Activated B cell treated with CpG ODN at 0.5 μM for 24 hours (primary cell): ENCODE measurements around the gene MESP1. TPM values are rescaled to one million over a fixed set of nuclear protein-coding genes. Genes with fewer than 3 reads are reported as not detected.
A peak's percentile ranks its signal among the peaks of the same experiment; 100 is the strongest.

Source experiments
- ATAC-seq: fragments of 200-7000 bp; cut with Tn5 transposase; one replicate; pipeline ENCODE4 v1.10.0; 2021; ENCODE audit warnings: low read depth, mild to moderate bottlenecking, moderate library complexity
- CTCF ChIA-PET: fragments of 350-600 bp; sonication (Branson Sonifier 250); formaldehyde crosslinking; loops from one replicate; lab custom pipeline; 2021; ENCODE audit warnings: antibody characterized with exemption; lab: Charles Lee
- POLR2A ChIA-PET: fragments of 350-600 bp; sonication (Branson Sonifier 250); formaldehyde crosslinking; loops from one replicate; lab custom pipeline; 2021; ENCODE audit warnings: antibody characterized with exemption; lab: Charles Lee
- DNase-seq: peaks from one replicate; pipeline ENCODE4 v3.0.0; 2022
- H3K27ac Mint-ChIP-seq: one replicate; pipeline ENCODE4 v1.8.0; 2020; ENCODE audit warnings: mixed read lengths
- H3K27me3 Mint-ChIP-seq: one replicate; pipeline ENCODE4 v1.8.0; 2021; ENCODE audit warnings: mixed read lengths
- H3K36me3 Mint-ChIP-seq: one replicate; pipeline ENCODE4 v1.8.0; 2021; ENCODE audit warnings: low read depth, mixed read lengths
- H3K4me1 Mint-ChIP-seq: one replicate; pipeline ENCODE4 v1.8.0; 2021; ENCODE audit warnings: mixed read lengths
- H3K4me3 Mint-ChIP-seq: one replicate; pipeline ENCODE4 v1.8.0; 2020; ENCODE audit warnings: mild to moderate bottlenecking, mixed read lengths
- H3K9me3 Mint-ChIP-seq: one replicate; pipeline ENCODE4 v1.8.0; 2020; ENCODE audit warnings: mixed read lengths
- CTCF ChIP-seq: fragments of 200-600 bp; IDR thresholded peaks from one replicate; pipeline ENCODE4 v1.8.0; 2022; ENCODE audit warnings: antibody characterized with exemption, mild to moderate bottlenecking
- intact Hi-C: fragments of 100-400 bp; cut with micrococcal nuclease; formaldehyde crosslinking; loops from one replicate; pipeline ENCODE4 v1.15.1; 2024
- total RNA-seq: library from RNA; stranded (reverse); gene quantifications from 2 replicates; pipeline ENCODE4 v1.2.3, GENCODE V29; 2022

Gene MESP1
- total RNA-seq: 0.24 and 0.71 TPM in 2 replicates

GRCh38 chr15:89750560-89751542 is at the start of gene MESP1:
TSS of gene MESP1 (minus strand) at chr15:89751249. CDS start at chr15:89751231, 18 bp downstream.
- H3K27ac Mint-ChIP-seq: no peak within 1 kb of the TSS
- peak within 1 kb of the TSS; percentile 80 for H3K4me3 Mint-ChIP-seq
- H3K4me1 Mint-ChIP-seq: peaks cover 4% of the 10 kb centered on the region
- ATAC-seq (peak; percentile 93), DNase-seq (peak; percentile 89)
- H3K9me3 Mint-ChIP-seq: no peaks in the 10 kb centered on the region
- intact Hi-C loops: loop anchor here (1.0 to 5.0 kb wide), 3 partner anchors 11 to 351 kb away; partner anchors contain the start of genes AP3S2 and IDH2
- peaks cover 9% of the 10 kb centered on the region for H3K27me3 Mint-ChIP-seq
- POLR2A ChIA-PET: interaction anchor here (1.3 kb wide), 1 partner anchor 10 kb away, joined by 3 read pairs; no protein-coding TSS in a partner anchor
- H3K36me3 Mint-ChIP-seq: no peaks in the 10 kb centered on the region
- no peak for TF ChIP-seq CTCF
- CTCF ChIA-PET: interaction anchor here (0.6 to 3.5 kb wide), 5 partner anchors 10 to 281 kb away, joined by 3 to 13 read pairs (median 8); no protein-coding TSS in a partner anchor

- ATAC-seq (no peak), DNase-seq (no peak)
- intact Hi-C loops: no loop called here
- H3K9me3 Mint-ChIP-seq: peaks cover 2% of the 10 kb centered on the region
- no peak overlapping the region for H3K4me3 Mint-ChIP-seq
- H3K27me3 Mint-ChIP-seq: peaks cover 5% of the 10 kb centered on the region
- no peaks in the 10 kb centered on the region for H3K36me3 Mint-ChIP-seq
- no peak for TF ChIP-seq CTCF
- H3K27ac Mint-ChIP-seq: no peak overlapping the region
- POLR2A ChIA-PET: no interaction called here
- CTCF ChIA-PET: no interaction called here
- H3K4me1 Mint-ChIP-seq: peaks cover 15% of the 10 kb centered on the region
Measured at GRCh38 chr15:89799918-89800498, 49.0 kb upstream of the MESP1 start.

- intact Hi-C loops: no loop called here
- Mint-ChIP-seq H3K4me3 (no peak overlapping the region), H3K9me3 (peaks cover 2% of the 10 kb centered on the region), H3K36me3 (no peaks in the 10 kb centered on the region), H3K27ac (no peak overlapping the region), H3K4me1 (peaks cover 15% of the 10 kb centered on the region), H3K27me3 (peaks cover 5% of the 10 kb centered on the region)
- DNase-seq (no peak), ATAC-seq (peak; percentile 82)
- ChIA-PET POLR2A (no interaction called here), CTCF (no interaction called here)
- TF ChIP-seq CTCF: no peak
Measured at GRCh38 chr15:89799011-89799911, 48.2 kb upstream of the MESP1 start.

GRCh38 chr15:89797678-89798201 is 46.7 kb upstream of the MESP1 start:
- no peak for ATAC-seq
- POLR2A ChIA-PET: interaction anchor here (1.2 kb wide), 1 partner anchor 14 kb away, joined by 3 read pairs; no protein-coding TSS in a partner anchor
- no peak overlapping the region for H3K27ac Mint-ChIP-seq
- H3K4me1 Mint-ChIP-seq: peaks cover 15% of the 10 kb centered on the region
- TF ChIP-seq CTCF: no peak
- CTCF ChIA-PET: no interaction called here
- no peaks in the 10 kb centered on the region for H3K36me3 Mint-ChIP-seq
- peaks cover 2% of the 10 kb centered on the region for H3K27me3 Mint-ChIP-seq
- peaks cover 2% of the 10 kb centered on the region for H3K9me3 Mint-ChIP-seq
- no peak for DNase-seq
- no peak overlapping the region for H3K4me3 Mint-ChIP-seq
- intact Hi-C loops: no loop called here
